GM21360 (cell line): ENCODE measurements around the gene DGAT2.

Experiments
- ATAC-seq: cut with Tn5 transposase; IDR thresholded peaks from one replicate; pipeline ENCODE4 v1.9.1; 2021; ENCODE audit warnings: mild to moderate bottlenecking, moderate library complexity; ENCODE audit not compliant: unreplicated experiment

DGAT2 gene

DNA sequence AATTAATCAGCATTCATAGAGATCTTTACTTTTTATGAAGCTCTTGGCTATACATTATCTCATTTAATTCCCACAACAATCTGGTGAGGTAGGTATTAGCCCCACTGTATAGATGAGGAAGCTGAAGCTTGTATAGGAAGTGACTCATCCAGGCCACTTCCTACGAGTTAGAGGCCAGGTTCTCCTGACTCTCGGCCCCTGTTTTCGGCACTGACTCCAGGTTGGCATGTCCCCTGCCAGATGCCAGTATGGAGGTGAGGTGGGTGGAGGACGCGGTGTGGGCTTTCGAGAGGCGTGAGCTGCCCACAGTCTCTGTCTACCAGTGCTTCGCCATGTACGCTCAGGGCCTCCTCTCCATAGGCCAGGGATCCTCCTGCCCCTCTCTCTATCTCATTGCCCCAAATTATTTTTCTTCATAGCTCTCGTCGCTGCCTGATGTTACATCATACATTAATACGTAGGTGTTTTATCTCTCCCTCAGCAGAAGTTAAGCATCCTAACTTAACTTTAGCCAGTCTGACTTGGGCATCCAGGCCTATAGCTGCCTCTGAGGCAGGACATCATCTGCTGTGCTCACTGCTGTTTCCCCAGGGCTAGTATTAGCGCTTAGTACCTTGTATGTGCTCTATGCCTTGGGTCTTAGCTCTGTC, 9.0 kb downstream of the DGAT2 start:
- ATAC-seq: no peak

DNA sequence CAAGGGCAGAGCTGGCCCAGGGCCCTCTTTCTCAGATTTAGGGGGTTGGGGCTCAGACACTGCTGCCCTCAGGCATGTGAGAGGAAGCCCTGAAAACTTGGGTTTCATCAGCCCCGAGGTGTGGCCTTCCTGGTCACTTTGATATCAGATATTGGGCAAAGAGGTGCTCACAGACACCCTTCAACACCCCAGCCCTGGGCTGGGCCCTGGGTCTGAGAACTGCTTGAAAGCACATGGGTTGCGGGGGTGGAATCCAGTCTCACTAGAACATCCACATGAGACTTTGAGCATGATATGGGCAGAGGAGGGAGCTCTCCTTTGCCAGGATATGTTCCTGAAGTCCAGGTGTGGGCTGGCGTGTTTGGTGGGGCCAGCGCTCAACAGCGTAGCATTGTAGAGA, 10.4 kb downstream of the DGAT2 start:
- no peak for ATAC-seq

GRCh38 chr11:75779960-75780359, 11.4 kb downstream of the DGAT2 start:
- no peak for ATAC-seq

GRCh38 chr11:75780888-75781287, 12.3 kb downstream of the DGAT2 start:
- ATAC-seq: no peak

- ATAC-seq: no peak
These were observed 12.7 kb downstream of the DGAT2 start for GRCh38 chr11:75781296-75781695.

- no peak for ATAC-seq
These were observed 13.3 kb downstream of the DGAT2 start for GRCh38 chr11:75781831-75782230.

DNA sequence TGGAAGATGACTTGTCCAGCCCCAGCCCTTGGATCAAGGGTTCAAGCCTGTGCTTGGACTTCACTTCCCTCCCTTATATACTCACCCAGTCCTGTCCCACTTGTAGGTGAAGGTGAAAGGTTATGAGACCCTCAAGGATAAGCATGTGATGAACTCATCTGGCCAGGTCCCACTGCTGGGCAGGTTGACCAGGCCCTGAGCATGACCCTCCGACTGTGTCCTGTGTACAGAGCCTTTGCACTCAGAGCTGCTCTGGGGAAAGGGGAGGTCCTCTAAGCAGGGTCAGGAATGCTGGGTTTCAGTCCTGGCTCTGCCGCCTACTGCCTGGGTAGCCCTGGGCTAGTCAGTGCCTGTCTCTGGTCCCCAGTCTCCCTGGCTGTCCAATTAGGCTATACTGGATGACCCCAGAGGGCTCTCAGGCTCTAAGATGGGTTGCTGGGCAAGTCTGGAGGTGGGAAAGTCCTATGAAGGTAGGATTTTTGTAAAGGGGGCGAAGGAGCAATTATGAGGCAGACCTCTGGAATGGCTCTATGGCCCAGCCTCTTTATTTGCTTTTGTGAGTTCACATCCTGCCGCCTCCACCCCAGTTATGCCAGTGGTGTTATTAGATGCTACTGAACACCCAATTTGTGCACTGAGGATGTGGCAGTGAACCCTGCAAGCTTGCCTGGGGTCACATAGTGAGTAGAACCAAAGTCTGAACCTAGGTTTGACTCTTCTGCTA, 14.1 kb downstream of the DGAT2 start:
- ATAC-seq: no peak

- no peak for ATAC-seq
These were observed 15.0 kb downstream of the DGAT2 start for GRCh38 chr11:75783416-75784084.

DNA sequence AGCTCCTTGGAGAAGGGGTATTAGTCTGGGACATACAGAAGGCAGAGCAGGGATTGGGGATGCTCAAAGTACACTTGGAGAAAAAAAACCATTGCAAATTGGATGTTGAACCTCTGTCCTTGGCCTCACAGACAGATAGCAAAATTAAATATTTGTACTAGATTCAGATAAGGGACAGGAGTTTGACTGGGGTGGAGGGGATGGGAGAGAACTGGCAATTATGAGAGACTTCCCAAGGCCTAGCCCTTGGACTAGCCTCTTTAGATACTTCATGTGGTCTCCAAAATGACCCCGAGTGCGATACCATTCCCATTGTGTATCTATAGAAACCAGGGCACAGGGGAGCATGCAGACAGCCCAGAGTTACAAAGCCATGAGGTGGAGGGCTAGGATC, 15.5 kb downstream of the DGAT2 start:
- ATAC-seq: no peak

DNA sequence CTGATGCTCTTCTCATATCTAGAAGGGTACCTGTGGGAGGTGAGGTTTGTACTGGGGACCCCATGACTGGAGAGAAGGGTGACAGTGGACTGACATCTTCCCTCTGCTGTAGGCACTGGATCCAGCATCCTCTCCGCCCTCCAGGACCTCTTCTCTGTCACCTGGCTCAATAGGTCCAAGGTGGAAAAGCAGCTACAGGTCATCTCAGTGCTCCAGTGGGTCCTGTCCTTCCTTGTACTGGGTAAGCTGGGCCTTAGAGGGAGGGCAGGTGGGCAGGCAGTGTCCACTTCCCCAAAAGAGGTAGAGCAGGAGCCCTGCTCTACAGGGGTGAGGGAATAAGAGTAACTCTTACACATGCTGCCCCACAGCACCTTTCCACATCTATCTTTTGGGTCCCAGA, 15.9 kb downstream of the DGAT2 start:
- no peak for ATAC-seq

GRCh38 chr11:75785187-75785586, 16.6 kb downstream of the DGAT2 start:
- ATAC-seq: no peak

DNA sequence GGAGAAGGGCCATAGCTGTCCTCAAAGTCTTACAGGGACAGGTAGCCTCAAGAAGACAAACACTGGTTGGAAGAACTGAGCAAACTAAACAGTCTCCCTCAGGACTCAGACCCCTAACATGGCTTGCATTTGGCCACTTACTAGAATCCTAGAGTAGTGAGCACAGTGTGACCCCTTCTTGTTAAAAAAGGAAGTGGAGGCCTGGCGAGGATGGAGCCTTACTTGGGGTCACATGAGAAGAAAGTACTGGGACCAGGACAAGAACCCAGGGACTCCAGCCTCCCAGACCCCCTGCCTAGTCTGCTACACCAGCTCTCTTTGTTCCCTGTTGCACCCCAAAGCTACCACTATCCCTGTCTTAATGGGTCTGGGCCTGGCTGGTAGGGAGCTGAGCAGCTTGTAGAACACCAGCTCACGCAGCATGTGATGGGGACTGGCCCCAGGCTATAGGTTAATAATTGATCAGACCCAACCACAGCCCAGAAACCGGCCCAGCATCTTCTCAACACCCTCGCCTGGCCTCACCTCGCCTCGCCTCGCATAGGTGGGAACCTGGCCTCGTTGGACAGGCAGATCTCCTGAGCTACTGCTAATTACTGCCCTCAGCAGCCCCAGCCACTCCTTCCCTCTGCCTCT, 17.6 kb downstream of the DGAT2 start:
- ATAC-seq: no peak

GRCh38 chr11:75789521-75789920, 20.9 kb downstream of the DGAT2 start:
- ATAC-seq: no peak

DNA sequence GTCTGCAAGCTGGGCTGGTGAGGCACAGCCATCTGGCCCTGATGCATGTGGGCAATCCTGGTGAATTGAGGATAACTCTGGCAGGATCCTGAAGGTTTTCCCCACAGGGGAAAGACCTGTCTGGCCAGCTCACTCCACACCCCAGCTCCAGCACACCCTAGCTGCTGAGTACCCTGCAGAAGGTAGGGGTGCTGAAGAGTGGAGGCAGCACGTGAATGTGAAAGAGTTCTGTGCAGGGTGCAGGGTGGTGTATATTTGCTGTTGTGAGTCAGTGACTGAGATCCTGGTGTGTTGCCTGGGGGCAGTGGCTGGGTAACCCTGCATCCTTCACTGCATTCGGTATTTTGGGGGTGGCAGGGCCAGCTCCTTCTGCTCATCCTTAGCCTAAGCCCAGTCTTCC, 22.4 kb downstream of the DGAT2 start:
- ATAC-seq: no peak

DNA sequence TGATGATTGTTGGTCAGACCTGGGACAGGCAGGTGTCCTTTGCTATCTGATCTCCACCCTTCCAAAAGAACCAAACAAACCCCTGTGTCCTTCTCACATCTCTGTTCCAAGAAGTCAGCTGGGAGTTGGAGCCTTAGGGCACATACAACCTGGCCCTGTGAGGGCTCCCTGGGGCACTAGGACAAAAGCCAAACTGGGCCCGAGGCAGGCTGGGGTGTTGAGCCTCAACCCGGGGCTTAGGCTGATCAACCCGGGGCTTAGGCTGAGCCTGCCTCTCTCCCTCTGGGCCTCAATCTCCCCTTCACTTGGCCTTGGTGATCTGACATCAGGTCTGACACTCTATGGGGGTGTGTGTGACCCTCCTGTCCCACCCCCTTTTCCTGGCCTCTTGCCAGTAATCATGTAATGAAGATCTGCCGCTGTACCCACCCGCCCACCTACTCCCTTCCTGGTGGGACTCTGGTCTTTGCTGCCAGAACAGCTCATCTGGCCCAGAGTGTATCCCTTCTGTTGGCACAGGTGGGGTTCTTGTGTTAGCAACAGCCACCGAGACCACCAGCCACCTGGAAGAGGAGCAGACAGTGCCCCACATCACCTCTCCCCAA, 23.7 kb downstream of the DGAT2 start:
- ATAC-seq: no peak

DNA sequence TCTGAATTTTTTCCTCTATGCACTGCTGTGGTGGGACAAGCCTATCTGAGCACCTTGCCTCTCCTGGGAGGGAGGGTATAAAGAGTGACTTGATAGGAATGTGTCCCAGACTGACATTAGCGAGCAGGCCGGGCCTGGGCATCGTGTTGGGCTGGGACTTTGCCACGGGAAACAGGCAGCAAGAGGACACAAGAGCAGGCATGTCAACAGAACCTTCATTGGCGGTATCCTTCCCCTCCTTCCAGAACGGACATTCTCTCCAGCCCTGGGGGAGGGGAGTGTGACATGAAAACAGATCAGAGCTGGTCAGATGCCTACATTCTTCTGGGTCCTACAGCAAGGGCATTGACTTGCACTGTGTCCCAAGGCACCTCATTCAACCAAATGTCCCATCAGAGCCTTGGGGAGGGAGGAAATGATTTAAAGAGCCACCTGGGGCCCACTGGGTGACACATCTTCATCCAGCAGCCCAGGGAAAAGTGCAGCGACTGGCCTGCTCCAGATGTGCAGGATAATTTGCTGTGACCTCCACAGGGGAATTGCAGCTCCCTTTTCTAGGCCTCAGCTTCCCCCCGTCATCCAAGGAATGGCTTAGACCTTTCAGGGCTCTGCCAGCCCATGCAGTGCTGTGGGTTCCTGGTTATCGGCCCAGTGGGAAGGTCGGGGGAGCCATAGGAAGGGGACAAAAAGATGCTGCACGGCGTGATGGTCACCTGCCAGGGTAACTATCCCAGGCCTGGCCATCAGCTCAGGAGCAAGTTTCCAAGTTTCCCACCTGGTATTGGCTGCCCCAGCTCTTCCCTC, 24.6 kb downstream of the DGAT2 start:
- no peak for ATAC-seq

DNA sequence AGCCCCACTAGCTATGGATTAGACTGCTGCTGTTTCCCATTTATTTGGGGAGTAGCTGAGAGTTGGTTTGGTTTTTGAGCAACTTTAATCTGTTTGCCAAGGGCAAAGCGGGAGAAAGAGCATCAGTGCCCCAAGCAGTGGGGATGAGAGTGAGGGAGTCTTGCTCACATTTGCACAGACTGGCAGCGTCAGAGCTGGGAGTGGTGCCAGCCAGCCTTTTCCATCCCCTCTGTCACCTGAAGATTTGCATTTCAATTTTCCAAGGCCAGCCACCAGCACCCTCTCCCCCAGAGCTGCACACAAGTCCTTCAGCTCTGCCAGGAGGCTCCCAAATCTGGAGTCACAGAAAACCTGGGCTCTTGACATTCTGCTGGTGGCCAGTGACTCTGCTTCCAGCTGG, 25.4 kb downstream of the DGAT2 start:
- no peak for ATAC-seq

DNA sequence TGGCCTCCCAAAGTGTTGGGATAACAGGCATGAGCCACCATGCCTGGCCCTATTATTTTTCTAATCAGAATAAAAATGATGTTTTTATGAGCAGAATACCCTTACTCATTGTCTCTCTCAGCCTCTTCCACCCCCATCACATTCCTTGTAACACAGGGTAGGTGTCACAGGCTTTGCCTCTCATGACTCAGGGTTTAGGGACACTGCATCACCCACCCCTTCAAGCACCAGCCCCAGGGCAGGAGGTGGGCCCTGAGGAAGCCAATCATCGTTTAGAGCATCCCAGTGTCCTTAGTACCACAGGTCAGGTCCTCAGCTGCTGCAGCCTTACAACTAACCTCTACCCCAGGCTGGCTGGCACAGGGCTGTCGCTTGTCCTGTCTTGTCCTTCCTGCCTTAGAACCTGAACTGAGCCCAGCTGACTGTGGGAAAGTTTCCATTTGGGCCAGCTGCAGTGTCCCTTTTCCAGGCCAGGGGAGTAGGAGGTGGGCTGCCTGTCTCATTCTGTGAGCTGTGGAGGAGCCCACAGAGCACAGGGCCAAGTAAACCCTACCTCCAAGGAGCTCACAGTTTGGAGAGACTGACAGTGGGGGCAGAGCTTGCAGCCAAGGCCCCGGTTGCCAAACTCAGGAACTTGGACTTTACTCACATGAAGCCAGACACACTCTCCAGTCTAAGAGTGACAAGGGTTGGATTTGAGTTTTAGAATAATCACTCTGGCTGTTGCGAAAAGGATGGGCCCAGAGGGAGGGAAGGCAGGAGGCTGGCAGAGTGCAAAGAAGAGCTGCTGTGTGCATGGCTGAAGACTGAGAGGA, 26.9 kb downstream of the DGAT2 start:
- no peak for ATAC-seq

DNA sequence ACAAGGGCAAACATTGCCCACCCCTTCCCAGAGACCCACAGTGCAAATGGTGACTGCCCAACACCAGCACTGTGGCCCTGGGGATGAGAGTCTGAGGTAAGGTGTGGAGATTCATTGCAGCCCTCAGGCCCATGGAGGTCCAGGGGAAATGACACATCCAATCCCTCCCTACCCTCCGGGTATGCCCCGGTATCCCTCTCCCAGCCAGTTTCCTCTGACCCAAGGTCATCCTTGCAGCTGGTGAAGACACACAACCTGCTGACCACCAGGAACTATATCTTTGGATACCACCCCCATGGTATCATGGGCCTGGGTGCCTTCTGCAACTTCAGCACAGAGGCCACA, 27.5 kb downstream of the DGAT2 start:
- no peak for ATAC-seq

DNA sequence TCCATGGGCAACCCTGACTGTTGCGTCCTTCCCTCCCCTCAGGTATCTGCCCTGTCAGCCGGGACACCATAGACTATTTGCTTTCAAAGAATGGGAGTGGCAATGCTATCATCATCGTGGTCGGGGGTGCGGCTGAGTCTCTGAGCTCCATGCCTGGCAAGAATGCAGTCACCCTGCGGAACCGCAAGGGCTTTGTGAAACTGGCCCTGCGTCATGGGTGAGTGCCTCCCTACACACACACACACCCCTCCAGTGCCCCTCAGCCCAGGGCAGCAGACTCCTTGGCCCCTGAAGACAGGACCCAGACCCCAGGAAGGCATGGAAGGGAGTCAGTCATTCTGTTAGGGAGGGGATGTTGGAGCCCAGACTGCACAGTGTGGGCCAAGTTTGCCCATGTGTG, 28.5 kb downstream of the DGAT2 start:
- no peak for ATAC-seq
